WTC11 (cell line): ENCODE measurements around the gene CSNK1A1. TPM values are rescaled to one million over a fixed set of nuclear protein-coding genes. Genes with fewer than 3 reads are reported as not detected.

ENCODE experiments used
- ATAC-seq: fragments of 200-7000 bp; cut with Tn5 transposase; 2 replicates; pipeline ENCODE4 v1.10.0; 2021; ENCODE audit warnings: mild to moderate bottlenecking, moderate library complexity
- CTCF ChIA-PET: fragments of 300-600 bp; sonication (Branson Sonifier 250); formaldehyde crosslinking; loops from one replicate; lab custom pipeline; 2021; ENCODE audit warnings: antibody characterized with exemption; lab: Charles Lee
- POLR2A ChIA-PET: fragments of 350-600 bp; sonication (Branson Sonifier 250); formaldehyde crosslinking; loops from one replicate; lab custom pipeline; 2021; ENCODE audit warnings: antibody characterized with exemption; lab: Charles Lee
- DNase-seq: peaks from one replicate; pipeline ENCODE4 v3.0.0; 2021; ENCODE audit warnings: low spot score
- H3K27ac Mint-ChIP-seq: 2 replicates; pipeline ENCODE4 v1.8.0; 2021; ENCODE audit warnings: mixed read lengths
- H3K27me3 Mint-ChIP-seq: 2 replicates; pipeline ENCODE4 v1.8.0; 2021; ENCODE audit warnings: low read depth, mild to moderate bottlenecking, moderate library complexity, mixed read lengths
- H3K36me3 Mint-ChIP-seq: 2 replicates; pipeline ENCODE4 v1.8.0; 2021; ENCODE audit warnings: mixed read lengths
- H3K4me1 Mint-ChIP-seq: 2 replicates; pipeline ENCODE4 v1.8.0; 2022; ENCODE audit warnings: mixed read lengths
- H3K4me3 Mint-ChIP-seq: 2 replicates; pipeline ENCODE4 v1.8.0; 2021; ENCODE audit warnings: mild to moderate bottlenecking, moderate library complexity, mixed read lengths
- H3K9me3 Mint-ChIP-seq: 2 replicates; pipeline ENCODE4 v1.8.0; 2021; ENCODE audit warnings: mixed read lengths
- CREB1 ChIP-seq: sonication (generic); formaldehyde crosslinking; IDR thresholded peaks from 2 replicates; pipeline ENCODE4 v1.8.0; 2023; ENCODE audit warnings: mild to moderate bottlenecking, missing genetic modification reagents
- ELF4 ChIP-seq: sonication (generic); formaldehyde crosslinking; IDR thresholded peaks from 2 replicates; pipeline ENCODE4 v1.8.1; 2022; ENCODE audit warnings: low read depth, mild to moderate bottlenecking, moderate library complexity, missing genetic modification reagents
- FOXP4 ChIP-seq: sonication (generic); formaldehyde crosslinking; IDR thresholded peaks from 2 replicates; pipeline ENCODE4 v1.8.0; 2022; ENCODE audit warnings: mild to moderate bottlenecking, missing genetic modification reagents
- HMGA2 ChIP-seq: fragments of 250-450 bp; sonication (Bioruptor Pico); IDR thresholded peaks from 2 replicates; pipeline ENCODE4 v1.4.0; 2021; ENCODE audit warnings: mild to moderate bottlenecking, moderate library complexity
- KAT7 ChIP-seq: sonication (generic); formaldehyde crosslinking; IDR thresholded peaks from 2 replicates; pipeline ENCODE4 v1.8.1; 2023; ENCODE audit warnings: missing genetic modification reagents, mild to moderate bottlenecking, borderline replicate concordance
- NFATC4 ChIP-seq: fragments of 250-450 bp; sonication (Bioruptor Pico); IDR thresholded peaks from 2 replicates; pipeline ENCODE4 v1.9.0; 2021; ENCODE audit warnings: mild to moderate bottlenecking
- USF2 ChIP-seq: sonication (generic); formaldehyde crosslinking; IDR thresholded peaks from 2 replicates; pipeline ENCODE4 v1.8.1; 2023; ENCODE audit warnings: mild to moderate bottlenecking, missing genetic modification reagents, moderate library complexity
- ZNF219 ChIP-seq: sonication (generic); formaldehyde crosslinking; IDR thresholded peaks from 2 replicates; pipeline ENCODE4 v1.8.0; 2023; ENCODE audit warnings: missing genetic modification reagents, mild to moderate bottlenecking, borderline replicate concordance
- ZNF232 ChIP-seq: sonication (generic); formaldehyde crosslinking; IDR thresholded peaks from 2 replicates; pipeline ENCODE4 v1.8.0; 2022; ENCODE audit warnings: mild to moderate bottlenecking, missing genetic modification reagents
- ZNF396 ChIP-seq: fragments of 250-450 bp; sonication (Bioruptor Pico); IDR thresholded peaks from 2 replicates; pipeline ENCODE4 v1.8.0; 2021; ENCODE audit warnings: mild to moderate bottlenecking, moderate library complexity, borderline replicate concordance
- ZNF416 ChIP-seq: fragments of 250-450 bp; sonication (Bioruptor Pico); IDR thresholded peaks from 2 replicates; pipeline ENCODE4 v1.9.0; 2021; ENCODE audit warnings: mild to moderate bottlenecking, inconsistent platforms
- ZNF532 ChIP-seq: fragments of 250-450 bp; sonication (Bioruptor Pico); IDR thresholded peaks from 2 replicates; pipeline ENCODE4 v1.9.0; 2021; ENCODE audit warnings: mild to moderate bottlenecking, borderline replicate concordance
- total RNA-seq: library from RNA; stranded (reverse); gene quantifications from 3 replicates; pipeline ENCODE4 v1.2.3, GENCODE V29; 2021
- TF ChIP-seq, protein P1 (sequence below): sonication (generic); formaldehyde crosslinking; IDR thresholded peaks from 2 replicates; pipeline ENCODE4 v1.8.0; 2023; ENCODE audit warnings: missing genetic modification reagents, mild to moderate bottlenecking, borderline replicate concordance
- TF ChIP-seq, protein P2 (sequence below): sonication (generic); formaldehyde crosslinking; IDR thresholded peaks from 2 replicates; pipeline ENCODE4 v1.8.0; 2022; ENCODE audit warnings: mild to moderate bottlenecking, missing genetic modification reagents
- TF ChIP-seq, protein P3 (sequence below): sonication (generic); formaldehyde crosslinking; conservative IDR thresholded peaks from 2 replicates; pipeline ENCODE4 v1.8.1; 2022; ENCODE audit warnings: mild to moderate bottlenecking, missing genetic modification reagents

The CSNK1A1 gene
- total RNA-seq, 1 experiment from 2014 or later = 276 TPM

GRCh38 chr5:149585910-149586309 lies 34.7 kb upstream of the CSNK1A1 start (continued):
- TF ChIP-seq, protein P1, sequence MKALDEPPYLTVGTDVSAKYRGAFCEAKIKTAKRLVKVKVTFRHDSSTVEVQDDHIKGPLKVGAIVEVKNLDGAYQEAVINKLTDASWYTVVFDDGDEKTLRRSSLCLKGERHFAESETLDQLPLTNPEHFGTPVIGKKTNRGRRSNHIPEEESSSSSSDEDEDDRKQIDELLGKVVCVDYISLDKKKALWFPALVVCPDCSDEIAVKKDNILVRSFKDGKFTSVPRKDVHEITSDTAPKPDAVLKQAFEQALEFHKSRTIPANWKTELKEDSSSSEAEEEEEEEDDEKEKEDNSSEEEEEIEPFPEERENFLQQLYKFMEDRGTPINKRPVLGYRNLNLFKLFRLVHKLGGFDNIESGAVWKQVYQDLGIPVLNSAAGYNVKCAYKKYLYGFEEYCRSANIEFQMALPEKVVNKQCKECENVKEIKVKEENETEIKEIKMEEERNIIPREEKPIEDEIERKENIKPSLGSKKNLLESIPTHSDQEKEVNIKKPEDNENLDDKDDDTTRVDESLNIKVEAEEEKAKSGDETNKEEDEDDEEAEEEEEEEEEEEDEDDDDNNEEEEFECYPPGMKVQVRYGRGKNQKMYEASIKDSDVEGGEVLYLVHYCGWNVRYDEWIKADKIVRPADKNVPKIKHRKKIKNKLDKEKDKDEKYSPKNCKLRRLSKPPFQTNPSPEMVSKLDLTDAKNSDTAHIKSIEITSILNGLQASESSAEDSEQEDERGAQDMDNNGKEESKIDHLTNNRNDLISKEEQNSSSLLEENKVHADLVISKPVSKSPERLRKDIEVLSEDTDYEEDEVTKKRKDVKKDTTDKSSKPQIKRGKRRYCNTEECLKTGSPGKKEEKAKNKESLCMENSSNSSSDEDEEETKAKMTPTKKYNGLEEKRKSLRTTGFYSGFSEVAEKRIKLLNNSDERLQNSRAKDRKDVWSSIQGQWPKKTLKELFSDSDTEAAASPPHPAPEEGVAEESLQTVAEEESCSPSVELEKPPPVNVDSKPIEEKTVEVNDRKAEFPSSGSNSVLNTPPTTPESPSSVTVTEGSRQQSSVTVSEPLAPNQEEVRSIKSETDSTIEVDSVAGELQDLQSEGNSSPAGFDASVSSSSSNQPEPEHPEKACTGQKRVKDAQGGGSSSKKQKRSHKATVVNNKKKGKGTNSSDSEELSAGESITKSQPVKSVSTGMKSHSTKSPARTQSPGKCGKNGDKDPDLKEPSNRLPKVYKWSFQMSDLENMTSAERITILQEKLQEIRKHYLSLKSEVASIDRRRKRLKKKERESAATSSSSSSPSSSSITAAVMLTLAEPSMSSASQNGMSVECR (CRISPR knock-in tag) = no peak
- TF ChIP-seq USF2 = no peak
- no peak for TF ChIP-seq ZNF416 (CRISPR knock-in tag)
- no peak for TF ChIP-seq ZNF232
- no peak for TF ChIP-seq NFATC4
- TF ChIP-seq, protein P2, sequence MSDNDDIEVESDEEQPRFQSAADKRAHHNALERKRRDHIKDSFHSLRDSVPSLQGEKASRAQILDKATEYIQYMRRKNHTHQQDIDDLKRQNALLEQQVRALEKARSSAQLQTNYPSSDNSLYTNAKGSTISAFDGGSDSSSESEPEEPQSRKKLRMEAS (CRISPR knock-in tag) = no peak
- no peak for TF ChIP-seq ZNF219 (CRISPR knock-in tag)
- no peak for TF ChIP-seq FOXP4 (CRISPR knock-in tag)

DNA sequence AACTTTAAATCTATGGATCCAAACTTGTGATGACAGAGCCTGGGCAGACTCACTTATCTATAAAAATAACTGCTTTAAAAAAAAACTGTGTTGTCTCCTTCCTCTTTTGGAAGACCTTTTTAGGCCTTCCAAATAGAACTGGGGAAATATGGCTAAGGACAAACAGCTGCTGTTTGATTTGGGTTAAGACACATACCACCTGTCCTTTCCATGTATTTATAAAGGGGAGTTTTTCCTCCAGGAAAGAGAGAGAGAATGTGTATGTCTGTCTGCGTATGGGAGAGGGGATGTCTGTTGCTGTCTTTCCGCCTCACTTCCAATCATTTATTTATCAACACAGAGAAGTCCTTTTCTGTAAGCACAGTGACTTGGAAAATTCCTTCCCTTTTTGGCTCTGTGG lies 32.9 kb upstream of the CSNK1A1 start:
- ATAC-seq (no peak), DNase-seq (no peak)
- H3K36me3 Mint-ChIP-seq = no peaks in the 10 kb centered on the region
- H3K27ac Mint-ChIP-seq = no peak overlapping the region
- H3K4me3 Mint-ChIP-seq = no peak overlapping the region
- H3K9me3 Mint-ChIP-seq = no peaks in the 10 kb centered on the region
- peaks cover 29% of the 10 kb centered on the region for H3K27me3 Mint-ChIP-seq
- TF ChIP-seq KAT7 (CRISPR knock-in tag) (no peak), HMGA2 (no peak), ZNF396 (no peak), ZNF532 (CRISPR knock-in tag) (no peak), CREB1 (CRISPR knock-in tag) (no peak), ELF4 (CRISPR knock-in tag) (no peak)
- TF ChIP-seq, protein P3, sequence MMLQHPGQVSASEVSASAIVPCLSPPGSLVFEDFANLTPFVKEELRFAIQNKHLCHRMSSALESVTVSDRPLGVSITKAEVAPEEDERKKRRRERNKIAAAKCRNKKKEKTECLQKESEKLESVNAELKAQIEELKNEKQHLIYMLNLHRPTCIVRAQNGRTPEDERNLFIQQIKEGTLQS (CRISPR knock-in tag) = no peak
- POLR2A ChIA-PET = no interaction called here
- peaks cover 18% of the 10 kb centered on the region for H3K4me1 Mint-ChIP-seq
- CTCF ChIA-PET = no interaction called here
